K562 (cell line): ENCODE results near the gene FGF2. TPM values are rescaled to one million over a fixed set of nuclear protein-coding genes. Genes with fewer than 3 reads are reported as not detected.
A peak's percentile ranks its signal among the peaks of the same experiment; 100 is the strongest.

Experiments used
- ATAC-seq: fragments of 200-7000 bp; cut with Tn5 transposase; 3 replicates; pipeline ENCODE4 v1.9.1; 2020; ENCODE audit warnings: moderate library complexity
- BruUV-seq: library from RNA; stranded (reverse); fragments of 400-500 nt; replicated peaks from 2 replicates; lab custom pipeline; 2021; lab: Mats Ljungman, UMichigan
- CTCF ChIA-PET: fragments of 300-600 bp; formaldehyde crosslinking; extraction: SDS; loops from one replicate; lab custom pipeline; 2021; ENCODE audit warnings: low intra/inter-chr PET ratio; lab: Yijun Ruan, JAX
- POLR2A ChIA-PET: fragments of 300-600, 350-650 bp; sonication (Branson Sonifier 250); formaldehyde crosslinking; extraction: SDS; loops from one replicate; lab custom pipeline; 2021; ENCODE audit warnings: antibody characterized with exemption, inconsistent platforms; lab: Yijun Ruan, JAX
- DNase-seq, 4 experiments: peaks; one replicate each; pipeline versions ENCODE4 v3.0.0 to v3.0.0-alpha.2; 2011 to 2018; ENCODE audit warnings: low spot score in 3 of 4, mixed read lengths in 3 of 4; ENCODE audit errors: extremely low read depth in 1 of 4
- FAIRE-seq: peaks from 2 replicates; lab custom pipeline; 2011; peaks lifted over from hg19 to GRCh38; lab: Jason Lieb, UNC
- H2AFZ ChIP-seq: 2 replicates; pipeline ENCODE4 v1.6.0; 2011; ENCODE audit warnings: low read depth, low read length, control low read depth, inconsistent platforms
- H3K27ac ChIP-seq: fragments of 200-600 bp; 3 replicates; pipeline ENCODE4 v1.8.0; 2011; ENCODE audit warnings: low read depth, mild to moderate bottlenecking, control low read depth, inconsistent platforms, low read length, moderate library complexity, mixed read lengths; ENCODE audit errors: extremely low read depth
- H3K27me3 ChIP-seq, 2 experiments: fragments of 300-600 bp in 1 of 2; 2 replicates in 1 of 2; 3 replicates in 1 of 2; pipeline versions ENCODE4 v1.6.0 to v1.8.0; 2011; ENCODE audit warnings: inconsistent platforms in 2 of 2, low read length in 2 of 2, mild to moderate bottlenecking in 1 of 2, mixed read lengths in 1 of 2, moderate library complexity in 1 of 2; ENCODE audit not compliant: control insufficient read depth in 2 of 2, insufficient read depth in 2 of 2
- H3K36me3 ChIP-seq: fragments of 300-600 bp; 3 replicates; pipeline ENCODE4 v1.8.0; 2011; ENCODE audit warnings: mild to moderate bottlenecking, low read length, inconsistent platforms; ENCODE audit not compliant: control insufficient read depth, insufficient read depth
- H3K4me1 ChIP-seq, 2 experiments: fragments of 200-600 bp in 1 of 2; replicated peaks in 1 of 2; 2 replicates in 1 of 2; 3 replicates in 1 of 2; pipeline versions ENCODE4 v1.5.1 to v1.8.0; 2011; ENCODE audit warnings: inconsistent platforms in 2 of 2, low read length in 2 of 2, mild to moderate bottlenecking in 1 of 2, mixed read lengths in 1 of 2, moderate library complexity in 1 of 2; ENCODE audit not compliant: control insufficient read depth in 2 of 2, insufficient read depth in 2 of 2
- H3K4me2 ChIP-seq: 2 replicates; pipeline ENCODE4 v1.6.1; 2011; ENCODE audit warnings: low read length, control low read depth, inconsistent platforms, mixed read lengths; ENCODE audit not compliant: insufficient read depth
- H3K4me3 ChIP-seq: fragments of 200-600 bp; sonication (generic), shearing (Covaris generic); 2 replicates; pipeline ENCODE4 v1.5.1; 2016; ENCODE audit warnings: control low read depth, inconsistent platforms
- H3K79me2 ChIP-seq: fragments of 200-600 bp; 3 replicates; pipeline ENCODE4 v1.8.0; 2011; ENCODE audit warnings: low read length, inconsistent platforms; ENCODE audit not compliant: control insufficient read depth, insufficient read depth
- H3K9ac ChIP-seq, 2 experiments: 2 replicates each; pipeline versions ENCODE4 v1.6.0 to v1.6.1; 2011; ENCODE audit warnings: low read depth in 2 of 2, low read length in 2 of 2, control low read depth in 1 of 2, inconsistent platforms in 1 of 2, mild to moderate bottlenecking in 1 of 2, mixed read lengths in 1 of 2; ENCODE audit not compliant: insufficient read depth in 1 of 2
- H3K9me1 ChIP-seq: one replicate; pipeline ENCODE4 v1.6.0; 2011; ENCODE audit warnings: inconsistent platforms, mild to moderate bottlenecking, low read length, moderate library complexity; ENCODE audit not compliant: control insufficient read depth, insufficient read depth
- H3K9me3 ChIP-seq: replicated peaks from 2 replicates; pipeline ENCODE4 v1.5.1; 2011; ENCODE audit warnings: low read depth, low read length, inconsistent platforms; ENCODE audit not compliant: control insufficient read depth, insufficient read depth
- H4K20me1 ChIP-seq: replicated peaks from 2 replicates; pipeline ENCODE4 v1.6.1; 2011; ENCODE audit warnings: low read length, inconsistent platforms, mixed read lengths; ENCODE audit not compliant: control insufficient read depth, insufficient read depth
- BCOR ChIP-seq: fragments of 450-650 bp; IDR thresholded peaks from 2 replicates; pipeline ENCODE4 v1.6.1; 2016
- DACH1 ChIP-seq: fragments of 450-650 bp; IDR thresholded peaks from 2 replicates; pipeline ENCODE4 v1.6.1; 2018; ENCODE audit not compliant: partially characterized antibody
- FIP1L1 ChIP-seq: fragments of 200-400 bp; formaldehyde crosslinking; IDR thresholded peaks from 2 replicates; pipeline ENCODE4 v1.6.1; 2018; ENCODE audit warnings: mild to moderate bottlenecking, low read depth, low read length; ENCODE audit not compliant: poor library complexity, severe bottlenecking
- FOXO4 ChIP-seq: fragments of 450-650 bp; formaldehyde crosslinking; IDR thresholded peaks from 2 replicates; pipeline ENCODE4 v1.4.0; 2020; ENCODE audit warnings: mild to moderate bottlenecking, moderate library complexity
- HIVEP1 ChIP-seq: fragments of 250-450 bp; sonication (Bioruptor Pico); IDR thresholded peaks from 2 replicates; pipeline ENCODE4 v1.4.0; 2020; ENCODE audit warnings: mild to moderate bottlenecking
- MBD2 ChIP-seq: sonication (generic); IDR thresholded peaks from 2 replicates; pipeline ENCODE4 v1.6.1; 2016; ENCODE audit warnings: low read depth, borderline replicate concordance
- NCOA2 ChIP-seq, 2 experiments: fragments of 450-650 bp; IDR thresholded peaks; 2 replicates each; pipeline ENCODE4 v1.6.1; 2018; ENCODE audit warnings: mild to moderate bottlenecking in 2 of 2, moderate library complexity in 1 of 2; ENCODE audit not compliant: partially characterized antibody in 2 of 2
- NFIC ChIP-seq: fragments of 450-650 bp; IDR thresholded peaks from 2 replicates; pipeline ENCODE4 v1.6.1; 2017; ENCODE audit warnings: mild to moderate bottlenecking, inconsistent platforms
- RBM25 ChIP-seq: fragments of 200-400 bp; formaldehyde crosslinking; IDR thresholded peaks from 2 replicates; pipeline ENCODE4 v1.6.1; 2018; ENCODE audit warnings: low read length, low read depth, moderate library complexity; ENCODE audit not compliant: severe bottlenecking
- SMARCC2 ChIP-seq: fragments of 450-650 bp; IDR thresholded peaks from 2 replicates; pipeline ENCODE4 v1.6.1; 2017; ENCODE audit warnings: antibody characterized with exemption, moderate library complexity, mild to moderate bottlenecking, low read depth
- SP2 ChIP-seq: IDR thresholded peaks from 2 replicates; pipeline ENCODE4 v1.6.1; 2011; ENCODE audit warnings: mild to moderate bottlenecking, low read depth, low read length, moderate library complexity; ENCODE audit not compliant: poor library complexity, severe bottlenecking; ENCODE audit errors: extremely low read depth
- SRSF7 ChIP-seq: fragments of 200-400 bp; formaldehyde crosslinking; optimal IDR thresholded peaks from 2 replicates; pipeline ENCODE3; 2017; ENCODE audit warnings: mild to moderate bottlenecking, low read depth, low read length
- THAP12 ChIP-seq: fragments of 250-450 bp; sonication (Bioruptor Pico); IDR thresholded peaks from 2 replicates; pipeline ENCODE4 v1.9.0; 2021; ENCODE audit warnings: mild to moderate bottlenecking, inconsistent platforms
- ZBTB33 ChIP-seq: sonication (generic); formaldehyde crosslinking; IDR thresholded peaks from 2 replicates; pipeline ENCODE4 v1.8.1; 2023; ENCODE audit warnings: mild to moderate bottlenecking, missing genetic modification reagents
- ZNF3 ChIP-seq: fragments of 250-450 bp; sonication (Bioruptor Pico); IDR thresholded peaks from 2 replicates; pipeline ENCODE4 v1.5.0; 2021; ENCODE audit warnings: mild to moderate bottlenecking, moderate library complexity
- ZNF507 ChIP-seq: conservative IDR thresholded peaks from 2 replicates; pipeline ENCODE4 v1.6.1; 2017; ENCODE audit warnings: missing genetic modification characterization, missing compliant biosample characterization
- WGBS: fragments of 100-300 bp; shearing (Covaris generic); methylation state at CpG from one replicate; pipeline ENCODE4 v1.1.6; 2016; ENCODE audit warnings: low coverage, mixed read lengths; ENCODE audit not compliant: insufficient coverage; ENCODE audit errors: missing lambda C conversion rate; 5-methylcytosine and 5-hydroxymethylcytosine counted together
- in situ Hi-C: fragments of 300-500 bp; cut with MboI; formaldehyde crosslinking; loops from 4 replicates; pipeline ENCODE4 v1.15.0; 2018; ENCODE audit warnings: inconsistent platforms, mixed read lengths
- intact Hi-C: fragments of 100-400 bp; cut with micrococcal nuclease; formaldehyde crosslinking; loops from 2 replicates; pipeline ENCODE4 v1.14.2; 2022
- polyA plus RNA-seq, 8 experiments: library from polyadenylated mRNA; depleted of rRNA in 4 of 8; stranded (reverse) in 5 of 8; unstranded in 3 of 8; fragments of >200 nt; fragmentation: Nextera tagmentation in 2 of 8; fragmentation: Illumina TruSeq in 1 of 8; extraction: Ambion mirVana in 2 of 8; extraction: Trizol in 1 of 8; gene quantifications; 2 replicates each; pipeline versions ENCODE4 v1.2.1 to v1.2.3, GENCODE V29; 2011 to 2014; ENCODE audit warnings: inconsistent platforms in 1 of 8, missing spikeins in 1 of 8
- total RNA-seq, 7 experiments: library from RNA; depleted of rRNA in 6 of 7; stranded (reverse); fragments of >200 nt in 6 of 7; fragmentation: Illumina TruSeq in 2 of 7; extraction: Trizol in 2 of 7; gene quantifications; 2 replicates each; pipeline versions ENCODE4 v1.2.1 to v1.2.3, GENCODE V29; 2011 to 2021; ENCODE audit warnings: low replicate concordance in 1 of 7

The FGF2 gene
- total and polyA plus RNA-seq, 9 of the 15 experiments (the other 6 are each of a cell fraction or from before 2014, with no cell fraction given): 2.5 to 19.4 (median 9.2) TPM

GRCh38 chr4:122803788-122804208 is 22.8 kb upstream of the FGF2 start:
- H3K79me2 ChIP-seq: no peaks in the 10 kb centered on the region
- H3K4me1 ChIP-seq: peaks cover 0 to 14% of the 10 kb centered on the region in 2 experiments; a peak in 3 of 5 replicates
- no peaks in the 10 kb centered on the region for H4K20me1 ChIP-seq
- peak; percentile 95 for FAIRE-seq
- 18% methylated on average over 4 of the region's 4 CpGs for WGBS
- H3K4me2 ChIP-seq: peak overlapping the region; percentile 10; the same call in 1 of the 2 replicates
- CTCF ChIA-PET: no interaction called here
- no peaks in the 10 kb centered on the region for H3K27me3 ChIP-seq
- no peaks in the 10 kb centered on the region; the same call in 1 of the 2 replicates for H3K9me3 ChIP-seq
- POLR2A ChIA-PET: interaction anchor here (0.8 to 1.1 kb wide), 2 partner anchors 15 to 16 kb away, joined by 3 read pairs; no protein-coding TSS in a partner anchor
- intact Hi-C loops (no loop called here), in situ Hi-C loops (no loop called here)
- BruUV-seq: no TSS peak
- peak overlapping the region; percentile 75 for H2AFZ ChIP-seq
- H3K27ac ChIP-seq: peak overlapping the region; percentile 37
- DNase-seq: peak; percentile 65 to 92 (median 79)
- no peaks in the 10 kb centered on the region for H3K9me1 ChIP-seq
- peak; percentile 91 for ATAC-seq
- no peaks in the 10 kb centered on the region for H3K36me3 ChIP-seq
- no peak overlapping the region for H3K4me3 ChIP-seq
- H3K9ac ChIP-seq: no peak overlapping the region
- TF ChIP-seq DACH1 (no peak), NCOA2 (IDR thresholded peaks at IDR 0.05; ENCODE audit: partially characterized antibody in 2 of 2) (no peak), MBD2 (no peak), SP2 (no peak), ZNF507 (tag) (no peak), BCOR (no peak), ZBTB33 (CRISPR knock-in tag) (no peak), NFIC (no peak), ZNF3 (CRISPR knock-in tag) (no peak), SMARCC2 (0 out of 2 replicates have a peak, but pooled peaks have one; percentile 5), THAP12 (CRISPR knock-in tag) (no peak), RBM25 (no peak), FIP1L1 (no peak), HIVEP1 (no peak), SRSF7 (no peak), FOXO4 (CRISPR knock-in tag) (no peak)
